GM10847 (cell line): ENCODE measurements around the gene LRRFIP1.

ENCODE experiments used
- POLR2A ChIP-seq: IDR thresholded peaks from 2 replicates; pipeline ENCODE4 v1.6.1; 2011; ENCODE audit not compliant: insufficient read length; ENCODE audit errors: extremely low read depth

LRRFIP1 gene

GRCh38 chr2:237628247-237629187, 1.1 kb downstream of the LRRFIP1 start:
- TF ChIP-seq POLR2A: no peak

- no peak for TF ChIP-seq POLR2A
These were observed 1.8 kb downstream of the LRRFIP1 start for GRCh38 chr2:237629188-237629534.

GRCh38 chr2:237629739-237630138, 2.4 kb downstream of the LRRFIP1 start:
- no peak for TF ChIP-seq POLR2A

GRCh38 chr2:237630216-237631000, 3.0 kb downstream of the LRRFIP1 start:
- TF ChIP-seq POLR2A: no peak

DNA sequence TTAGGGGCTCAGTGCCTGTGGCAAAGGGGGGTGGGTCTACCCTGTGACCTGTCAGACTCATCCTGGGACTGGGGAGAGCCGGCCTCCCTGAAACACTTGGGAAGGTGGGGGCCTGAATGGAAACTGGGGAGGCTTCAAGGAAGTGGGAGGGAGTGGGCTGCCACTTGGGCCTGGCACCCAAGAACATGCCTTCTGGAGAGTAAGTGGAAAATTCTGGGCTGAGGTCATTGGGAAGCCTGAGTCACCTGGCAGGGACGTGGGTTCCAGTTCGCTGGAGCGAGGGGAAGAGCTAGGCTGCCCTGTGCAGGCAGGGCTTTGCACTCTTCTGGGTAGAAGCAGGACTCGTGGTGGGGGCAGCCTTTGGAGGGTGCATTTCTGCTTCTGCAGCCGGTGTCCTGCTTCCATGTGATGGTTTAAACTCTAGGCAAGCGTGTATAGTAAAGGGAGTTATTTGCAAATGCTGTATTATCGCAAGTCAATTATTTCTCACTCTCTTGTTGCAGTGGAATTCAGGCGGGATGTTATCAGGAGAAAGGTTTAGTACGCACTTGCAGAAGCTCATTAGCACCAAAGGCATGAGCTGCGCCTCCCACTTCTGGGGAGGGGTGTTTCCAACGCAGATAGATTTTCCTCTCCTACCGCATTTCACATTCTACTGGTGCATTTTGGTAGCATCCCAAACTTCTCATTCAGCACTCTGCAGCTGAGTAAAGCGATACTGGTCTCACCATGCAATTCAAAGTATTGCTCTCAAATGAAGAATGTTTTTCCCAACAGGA, 3.8 kb downstream of the LRRFIP1 start:
- no peak for TF ChIP-seq POLR2A

- TF ChIP-seq POLR2A: no peak
These were observed 4.6 kb downstream of the LRRFIP1 start for GRCh38 chr2:237631801-237632585.

DNA sequence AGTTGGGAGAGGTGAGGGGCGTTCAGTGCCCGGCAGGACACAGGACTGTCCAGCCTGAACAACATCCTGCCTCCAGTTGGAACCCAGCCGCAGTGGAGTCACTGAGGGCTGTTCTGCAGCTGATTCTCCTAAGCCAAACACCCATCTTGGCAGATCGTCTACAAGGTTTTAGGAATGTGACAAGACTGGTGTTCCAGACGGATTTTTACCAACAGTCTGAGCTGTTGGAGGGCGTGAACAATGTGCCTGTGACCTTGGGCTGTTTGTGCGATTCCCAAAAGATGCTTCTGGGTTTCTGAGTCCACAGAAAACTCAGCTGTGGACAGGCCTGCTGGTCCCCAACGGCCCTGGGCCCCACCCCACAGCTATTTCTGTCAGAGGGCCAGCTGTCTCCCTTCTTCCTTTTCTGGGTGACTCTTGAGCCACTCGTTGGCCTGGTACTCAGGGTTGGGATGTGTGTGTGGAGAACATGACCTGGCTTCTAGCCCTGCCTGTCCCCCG, 5.7 kb downstream of the LRRFIP1 start:
- TF ChIP-seq POLR2A: no peak

DNA sequence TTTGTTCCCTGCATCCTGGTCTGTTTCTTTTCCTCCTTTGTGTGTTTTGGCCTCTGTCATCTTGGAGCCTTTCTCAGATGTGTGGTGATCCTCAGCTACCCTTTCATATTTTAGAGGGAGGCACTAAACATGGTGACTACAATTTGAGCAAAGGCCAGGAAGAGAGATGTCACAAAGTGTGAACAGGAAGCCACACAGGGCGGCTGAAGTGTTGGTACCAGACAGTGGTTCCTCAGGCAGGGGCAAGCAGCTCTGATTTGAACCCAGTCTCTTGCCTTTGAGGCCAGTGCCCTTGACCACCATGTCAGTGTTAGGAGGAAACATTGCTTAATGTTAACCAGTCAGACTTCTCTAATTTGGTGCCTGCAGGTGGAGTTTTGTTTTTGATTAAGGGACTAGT, 9.2 kb downstream of the LRRFIP1 start:
- TF ChIP-seq POLR2A: no peak

DNA sequence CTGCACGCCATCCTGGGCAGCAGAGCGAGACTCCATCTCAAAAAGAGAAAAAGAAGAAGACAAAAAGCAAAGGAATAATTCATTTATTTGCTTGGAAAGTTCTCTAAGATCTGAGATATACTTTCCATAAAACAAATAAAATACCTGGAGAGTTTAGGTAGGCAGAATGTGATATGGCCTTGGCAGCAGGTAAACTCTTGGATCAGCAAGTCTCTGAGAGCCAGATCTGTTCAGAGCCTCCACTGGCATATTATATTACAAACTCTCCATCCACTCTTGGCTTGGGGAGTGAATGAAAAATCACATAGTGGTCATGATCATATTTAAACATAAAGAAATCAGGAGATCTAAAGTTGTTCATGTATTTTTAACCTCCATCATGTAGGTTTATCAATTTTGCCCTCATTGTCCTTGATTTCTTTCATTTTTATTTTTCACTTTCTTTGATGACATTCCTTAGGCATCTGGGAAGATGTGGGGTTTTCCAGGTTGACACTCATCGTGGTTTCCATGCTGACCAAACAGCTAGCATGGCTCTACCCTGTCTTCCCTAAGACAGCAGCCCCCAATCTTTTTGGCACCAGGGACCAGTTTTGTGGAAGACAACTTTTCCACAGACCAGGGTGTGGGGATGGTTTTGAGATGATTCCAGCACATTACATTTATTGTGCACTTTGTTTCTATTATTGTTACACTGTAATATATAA, 10.2 kb downstream of the LRRFIP1 start:
- no peak for TF ChIP-seq POLR2A

DNA sequence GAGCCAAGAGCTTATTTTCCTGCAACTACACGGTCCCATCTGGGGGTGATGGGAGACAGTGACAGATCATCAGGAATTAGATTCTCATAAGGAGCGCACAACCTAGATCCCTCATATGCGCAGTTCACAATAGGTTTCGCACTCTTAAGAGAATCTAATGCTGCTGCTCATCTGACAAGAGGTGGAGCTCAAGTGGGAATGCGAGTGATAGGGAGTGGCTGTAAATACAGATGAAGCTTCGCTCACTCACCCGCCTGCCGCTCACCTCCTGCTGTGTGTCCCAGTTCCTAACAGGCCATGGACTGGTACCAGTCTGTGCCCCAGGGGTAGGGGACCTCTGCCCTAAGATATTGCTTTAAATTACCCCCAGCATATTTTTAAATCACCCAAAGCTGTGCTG, 10.8 kb downstream of the LRRFIP1 start:
- no peak for TF ChIP-seq POLR2A

GRCh38 chr2:237639052-237639835, 11.9 kb downstream of the LRRFIP1 start:
- no peak for TF ChIP-seq POLR2A

DNA sequence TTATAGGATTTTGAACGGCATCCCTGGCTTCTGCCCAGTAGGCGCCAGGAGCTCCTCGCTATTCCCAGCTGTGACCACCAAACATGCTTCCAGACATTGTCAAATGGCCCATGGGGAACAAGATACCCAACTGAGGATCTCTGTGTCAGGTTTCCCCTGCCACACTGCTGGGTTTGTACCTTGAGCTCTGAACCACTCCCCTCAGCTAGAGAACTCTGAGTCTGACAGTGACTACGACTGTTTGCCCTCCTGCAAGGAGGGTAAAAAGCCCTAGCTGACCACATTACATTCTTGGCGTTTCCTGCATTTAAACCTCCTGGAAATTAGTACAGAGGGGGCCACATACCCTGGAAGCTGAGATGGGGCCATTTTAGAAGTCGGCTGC, 12.4 kb downstream of the LRRFIP1 start:
- TF ChIP-seq POLR2A: no peak

DNA sequence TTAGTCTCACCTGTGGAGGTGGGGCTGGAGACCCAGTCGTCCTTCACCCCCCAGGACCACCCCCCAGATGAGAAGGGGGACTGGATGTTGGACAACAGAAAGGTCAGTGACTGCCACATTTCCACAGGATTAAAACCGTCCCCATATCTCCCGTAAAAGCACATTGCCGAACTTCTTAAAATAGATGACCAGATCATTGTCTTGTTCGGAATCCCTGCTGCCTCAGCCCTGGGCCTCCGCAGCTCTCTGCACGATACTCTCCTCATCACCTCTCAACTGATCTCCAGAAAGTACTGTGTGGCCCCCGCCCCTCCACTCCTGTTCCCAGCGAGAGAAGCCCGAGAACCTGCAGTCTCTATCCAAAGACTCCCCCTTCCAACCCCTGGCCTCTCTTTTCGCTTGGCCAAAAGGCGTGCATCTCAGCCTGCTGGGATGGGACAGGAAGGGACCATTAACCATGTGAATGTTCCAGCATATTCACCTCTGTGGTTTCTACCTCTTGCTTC, 13.2 kb downstream of the LRRFIP1 start:
- TF ChIP-seq POLR2A: no peak
